ENCODE data around the gene LSAMP. TPM values are rescaled to one million over a fixed set of nuclear protein-coding genes. Genes with fewer than 3 reads are reported as not detected.

LSAMP gene
- total and polyA plus RNA-seq, 9 of the 15 experiments (the other 6 are each of a cell fraction or from before 2014, with no cell fraction given), result 0.09 to 0.11 TPM; not detected in 7

- TF ChIP-seq ZFP91 (CRISPR knock-in tag; IDR thresholded peaks at IDR 0.05), result no peak
These were observed 279.2 kb downstream of the LSAMP start (continued) for GRCh38 chr3:116166121-116166520.

- intact Hi-C loops (cut with micrococcal nuclease), result no loop called here
- no peaks in the 10 kb centered on the region for H4K20me1 ChIP-seq (replicated peaks; ENCODE audit: control insufficient read depth, insufficient read depth, low read length)
- no peak for FAIRE-seq
- no peak overlapping the region for H3K4me2 ChIP-seq (ENCODE audit: insufficient read depth, low read length)
- H3K4me1 ChIP-seq (replicated peaks in 1 of 2; ENCODE audit: control insufficient read depth in 2 of 2, insufficient read depth in 2 of 2, low read length in 2 of 2), result no peaks in the 10 kb centered on the region
- no peaks in the 10 kb centered on the region for H3K36me3 ChIP-seq (ENCODE audit: control insufficient read depth, insufficient read depth, low read length)
- BruUV-seq (replicated peaks), result no TSS peak
- no peak for ATAC-seq
- H3K9me1 ChIP-seq (ENCODE audit: control insufficient read depth, insufficient read depth, low read length), result no peaks in the 10 kb centered on the region
- DNase-seq (ENCODE audit: extremely low read depth in 1 of 4, low spot score in 3 of 4), result no peak
- H3K27me3 ChIP-seq (ENCODE audit: control insufficient read depth in 2 of 2, insufficient read depth in 2 of 2, low read length in 2 of 2), result no peaks in the 10 kb centered on the region
- no peak overlapping the region for H3K9ac ChIP-seq (ENCODE audit: insufficient read depth in 1 of 2, low read depth in 2 of 2, low read length in 2 of 2)
- POLR2A ChIA-PET, result no interaction called here
- H2AFZ ChIP-seq (ENCODE audit: low read depth, low read length), result no peak overlapping the region
- in situ Hi-C loops (cut with MboI), result no loop called here
- CTCF ChIA-PET (ENCODE audit: low intra/inter-chr PET ratio), result no interaction called here
- H3K27ac ChIP-seq (ENCODE audit: extremely low read depth, low read depth, low read length), result no peak overlapping the region
- no peaks in the 10 kb centered on the region for H3K79me2 ChIP-seq (ENCODE audit: control insufficient read depth, insufficient read depth, low read length)
- no peaks in the 10 kb centered on the region for H3K9me3 ChIP-seq (replicated peaks; ENCODE audit: control insufficient read depth, insufficient read depth, low read depth, low read length)
- no peak overlapping the region for H3K4me3 ChIP-seq
- TF ChIP-seq ZBTB40 (IDR thresholded peaks at IDR 0.05) (no peak), ZBTB40 (CRISPR knock-in tag; IDR thresholded peaks at IDR 0.05) (no peak), XRCC5 (IDR thresholded peaks at IDR 0.05; ENCODE audit: low read depth, low read length) (no peak), ZBTB9 (CRISPR knock-in tag; IDR thresholded peaks at IDR 0.05) (no peak), ZNF561 (CRISPR knock-in tag; conservative IDR thresholded peaks at IDR 0.05) (no peak), NFYB (IDR thresholded peaks at IDR 0.05; ENCODE audit: extremely low read depth, insufficient read length) (no peak), PHF20 (IDR thresholded peaks at IDR 0.05; ENCODE audit: partially characterized antibody) (no peak), TCF15 (CRISPR knock-in tag; IDR thresholded peaks at IDR 0.05) (no peak)
These were observed 279.6 kb downstream of the LSAMP start for GRCh38 chr3:116165641-116166040.
